ENCODE data around the gene RASAL3.
"Not testable (repeated sequence)": the region's sequence is repeated elsewhere in the genome, so short reads cannot be mapped to it uniquely, and the experiment has no call there.

RASAL3 gene

GRCh38 chr19:15464394-15465385 is at the start of gene RASAL3:
RASAL3 (minus strand) TSS chr19:15464544; CDS start chr19:15464358, 186 bp downstream.
- DNase-seq (ENCODE audit: low read depth), result no peak

- DNase-seq (ENCODE audit: low read depth), result no peak
Measured at GRCh38 chr19:15511671-15512424, 47.5 kb upstream of the RASAL3 start.

GRCh38 chr19:15508035-15508710 is 43.8 kb upstream of the RASAL3 start, which contains the start of gene CYP4F22:
CYP4F22 (plus strand) TSS chr19:15508525; CDS start chr19:15525337, 16,812 bp downstream.
- DNase-seq (ENCODE audit: low read depth), result no peak

- no peak for DNase-seq (ENCODE audit: low read depth)
Measured at GRCh38 chr19:15507068-15508034, 43.0 kb upstream of the RASAL3 start.

GRCh38 chr19:15506074-15506571 is 41.8 kb upstream of the RASAL3 start:
- DNase-seq (ENCODE audit: low read depth), result no peak

- DNase-seq (ENCODE audit: low read depth), result no peak
Measured at GRCh38 chr19:15502264-15502663, 37.9 kb upstream of the RASAL3 start.

GRCh38 chr19:15501596-15501995 is 37.3 kb upstream of the RASAL3 start:
- no peak for DNase-seq (ENCODE audit: low read depth)

- DNase-seq (ENCODE audit: low read depth), result no peak
Measured at GRCh38 chr19:15498910-15499309, 34.6 kb upstream of the RASAL3 start.

- DNase-seq (ENCODE audit: low read depth), result no peak
Measured at GRCh38 chr19:15498156-15498858, 34.0 kb upstream of the RASAL3 start.

GRCh38 chr19:15495151-15495550 is 30.8 kb upstream of the RASAL3 start:
- no peak for DNase-seq (ENCODE audit: low read depth)

GRCh38 chr19:15488489-15489226 is 24.3 kb upstream of the RASAL3 start:
- no peak for DNase-seq (ENCODE audit: low read depth)

- DNase-seq (ENCODE audit: low read depth), result no peak
Measured at GRCh38 chr19:15487038-15487437, 22.7 kb upstream of the RASAL3 start.

- DNase-seq (ENCODE audit: low read depth), result not testable (repeated sequence)
Measured at GRCh38 chr19:15485768-15486167, 21.4 kb upstream of the RASAL3 start.

- not testable (repeated sequence) for DNase-seq (ENCODE audit: low read depth)
Measured at GRCh38 chr19:15480996-15481395, 16.7 kb upstream of the RASAL3 start.

- DNase-seq (ENCODE audit: low read depth), result peak; percentile 17
Measured at GRCh38 chr19:15479391-15480345, 15.3 kb upstream of the RASAL3 start, which contains the start of gene PGLYRP2. PGLYRP2 (minus strand) TSS chr19:15479501; CDS start chr19:15479371, 130 bp downstream.

- no peak for DNase-seq (ENCODE audit: low read depth)
Measured at GRCh38 chr19:15476325-15476724, 12.0 kb upstream of the RASAL3 start.

- no peak for DNase-seq (ENCODE audit: low read depth)
Measured at GRCh38 chr19:15475611-15476010, 11.3 kb upstream of the RASAL3 start.

GRCh38 chr19:15475169-15475568 is 10.8 kb upstream of the RASAL3 start:
- no peak for DNase-seq (ENCODE audit: low read depth)

Measured in ELR (cell line).